ENCODE measurements around the gene ZSCAN20. TPM values are rescaled to one million over a fixed set of nuclear protein-coding genes. Genes with fewer than 3 reads are reported as not detected.

ZSCAN20 gene
- 2.1 and 2.2 TPM in 2 replicates for total RNA-seq

DNA sequence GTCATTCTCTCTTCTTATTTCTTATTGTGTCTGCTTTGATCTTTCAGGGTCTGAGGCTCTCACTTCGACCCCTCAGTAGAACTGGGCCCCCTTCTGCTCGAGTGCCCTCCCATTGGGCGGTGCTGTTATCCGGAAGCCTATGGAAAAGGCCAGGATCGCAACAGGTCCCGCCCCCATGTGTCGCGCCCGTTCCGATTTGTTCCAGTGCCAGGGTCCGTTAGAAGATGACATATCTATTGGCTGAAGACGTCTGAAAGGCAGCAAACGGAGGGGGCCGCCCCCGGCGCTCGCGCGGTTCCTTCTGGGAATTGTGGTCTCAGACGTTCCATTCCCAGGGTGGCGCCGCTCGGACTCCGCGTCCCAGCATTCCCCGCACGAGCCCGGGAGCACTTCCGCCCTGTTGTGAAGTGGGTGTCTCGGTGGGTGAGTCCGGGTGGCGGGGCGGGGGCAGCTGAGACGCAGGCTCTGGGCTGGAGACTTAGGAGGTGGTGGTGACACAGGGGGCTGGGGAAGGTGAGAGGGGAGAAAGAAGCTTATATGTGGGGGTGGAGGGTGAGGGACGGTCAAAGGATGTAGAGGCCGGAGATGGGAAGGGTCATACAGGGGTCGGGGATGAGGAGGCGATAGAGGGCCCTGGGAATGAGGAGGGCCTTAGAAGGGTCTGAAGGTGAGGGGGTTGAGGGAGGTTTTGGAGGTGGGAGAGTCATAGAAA, at the start of gene ZSCAN20:
Gene ZSCAN20 (plus strand): TSS at position 377 of the 712 bp plus-strand sequence. CDS start 6,644 bp downstream, outside the sequence.
- intact Hi-C loops (cut with micrococcal nuclease), result loop anchor here (1.0 to 5.0 kb wide), 7 partner anchors 41 to 435 kb away; partner anchors contain the start of genes AK2, PHC2 and ZNF362

DNA sequence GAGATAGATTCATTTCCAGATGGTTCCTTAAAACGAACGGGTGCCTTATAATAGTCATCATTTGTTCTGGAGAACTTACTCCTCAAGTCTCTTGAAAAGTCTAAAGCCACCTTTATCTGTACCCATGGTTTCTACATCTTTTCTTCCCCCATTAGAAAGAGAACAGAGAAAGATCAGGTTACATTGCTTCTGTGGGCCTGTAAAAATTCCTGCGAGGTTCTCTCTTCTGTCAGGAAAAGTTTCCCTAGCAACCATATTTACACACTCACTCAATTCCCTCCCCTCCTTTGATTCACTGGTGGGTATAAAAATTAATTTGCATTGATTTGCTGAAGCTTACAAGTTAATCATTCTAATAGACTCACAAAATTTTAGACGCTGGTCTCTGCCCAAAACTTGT, 48.2 kb upstream of the ZSCAN20 start:
- intact Hi-C loops (cut with micrococcal nuclease), result no loop called here

GRCh38 chr1:33424610-33425009, 47.8 kb upstream of the ZSCAN20 start:
- intact Hi-C loops (cut with micrococcal nuclease), result no loop called here

DNA sequence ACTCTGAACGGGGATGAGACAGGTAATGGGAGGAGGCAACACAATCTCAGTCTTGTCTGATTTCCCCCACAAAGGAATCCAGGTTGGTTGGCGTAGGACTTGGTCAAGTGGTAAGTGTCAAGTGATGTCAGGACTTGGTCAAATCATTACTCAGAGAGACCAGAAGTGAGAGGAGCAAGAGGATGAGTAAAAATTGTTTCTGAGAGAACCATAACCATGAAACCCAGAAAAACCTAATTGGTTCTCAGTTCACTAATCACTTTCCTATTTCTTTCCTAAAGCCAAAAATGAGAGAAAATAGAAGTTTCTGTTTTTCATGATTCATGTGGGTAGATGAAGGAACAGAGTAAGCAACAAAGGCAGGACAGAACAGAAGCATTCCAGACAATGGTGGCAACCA, 46.5 kb upstream of the ZSCAN20 start:
- intact Hi-C loops (cut with micrococcal nuclease), result no loop called here

- intact Hi-C loops (cut with micrococcal nuclease), result no loop called here
Measured at GRCh38 chr1:33426916-33427315, 45.5 kb upstream of the ZSCAN20 start.

- intact Hi-C loops (cut with micrococcal nuclease), result no loop called here
Measured at GRCh38 chr1:33428661-33429060, 43.8 kb upstream of the ZSCAN20 start.

DNA sequence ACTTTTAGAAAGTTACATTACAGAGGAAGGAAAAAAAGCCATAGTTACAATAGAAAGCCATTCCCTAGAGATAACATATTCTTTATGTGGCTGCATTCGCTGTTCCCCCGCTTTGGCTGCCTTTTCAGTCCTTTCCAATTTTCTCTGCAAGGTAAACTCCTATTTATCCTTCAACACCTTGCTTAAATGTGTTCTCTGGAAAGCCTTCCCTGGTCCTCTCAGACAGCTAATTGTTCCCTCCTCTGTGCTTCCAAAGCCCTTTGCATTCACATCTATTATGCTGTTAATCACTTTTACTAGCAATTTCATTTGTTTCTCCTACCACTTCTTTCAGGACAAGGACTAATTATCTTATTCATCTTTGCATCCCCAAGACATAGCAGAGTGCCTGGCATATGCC, 43.1 kb upstream of the ZSCAN20 start:
- intact Hi-C loops (cut with micrococcal nuclease), result no loop called here

DNA sequence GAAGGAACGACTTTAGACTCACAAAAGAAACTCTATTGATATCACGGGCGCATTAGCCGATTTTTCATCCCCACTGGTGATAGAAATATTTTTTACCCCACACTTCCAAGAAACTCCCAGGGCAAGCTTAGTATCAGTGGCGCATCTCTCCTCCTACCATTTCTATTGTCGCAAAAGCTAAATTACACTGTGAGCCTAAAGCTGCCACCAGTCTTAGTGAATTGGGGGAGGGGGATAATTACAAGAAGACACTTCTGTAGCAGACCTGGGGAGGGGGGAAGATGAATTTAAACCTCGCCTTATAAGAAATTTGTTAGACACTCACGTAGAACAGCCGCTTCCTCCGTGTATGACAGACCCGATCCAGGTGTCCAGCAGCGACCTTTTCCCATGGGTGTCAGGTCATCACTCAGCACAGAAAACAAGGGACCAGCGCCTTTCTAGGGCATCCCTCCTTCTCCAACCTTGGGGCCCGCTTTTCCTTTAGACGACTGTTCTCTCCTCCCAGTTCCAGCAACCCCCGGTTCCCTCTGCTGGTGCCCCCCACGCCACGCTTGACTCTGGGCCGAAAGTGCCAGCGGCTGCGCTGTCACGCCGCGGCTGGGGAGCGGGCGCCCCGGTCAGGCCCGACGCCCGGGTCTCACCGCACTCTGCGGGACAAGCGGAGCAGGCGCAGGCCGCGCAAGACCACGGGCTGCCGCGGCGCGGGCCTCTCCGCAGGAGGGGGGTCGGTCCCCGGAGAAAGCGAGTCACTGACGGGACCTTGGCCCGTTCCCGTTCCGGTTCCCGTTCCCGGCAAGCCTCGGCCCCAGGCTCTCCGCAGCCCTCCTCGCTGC, 42.4 kb upstream of the ZSCAN20 start:
- intact Hi-C loops (cut with micrococcal nuclease), result no loop called here

DNA sequence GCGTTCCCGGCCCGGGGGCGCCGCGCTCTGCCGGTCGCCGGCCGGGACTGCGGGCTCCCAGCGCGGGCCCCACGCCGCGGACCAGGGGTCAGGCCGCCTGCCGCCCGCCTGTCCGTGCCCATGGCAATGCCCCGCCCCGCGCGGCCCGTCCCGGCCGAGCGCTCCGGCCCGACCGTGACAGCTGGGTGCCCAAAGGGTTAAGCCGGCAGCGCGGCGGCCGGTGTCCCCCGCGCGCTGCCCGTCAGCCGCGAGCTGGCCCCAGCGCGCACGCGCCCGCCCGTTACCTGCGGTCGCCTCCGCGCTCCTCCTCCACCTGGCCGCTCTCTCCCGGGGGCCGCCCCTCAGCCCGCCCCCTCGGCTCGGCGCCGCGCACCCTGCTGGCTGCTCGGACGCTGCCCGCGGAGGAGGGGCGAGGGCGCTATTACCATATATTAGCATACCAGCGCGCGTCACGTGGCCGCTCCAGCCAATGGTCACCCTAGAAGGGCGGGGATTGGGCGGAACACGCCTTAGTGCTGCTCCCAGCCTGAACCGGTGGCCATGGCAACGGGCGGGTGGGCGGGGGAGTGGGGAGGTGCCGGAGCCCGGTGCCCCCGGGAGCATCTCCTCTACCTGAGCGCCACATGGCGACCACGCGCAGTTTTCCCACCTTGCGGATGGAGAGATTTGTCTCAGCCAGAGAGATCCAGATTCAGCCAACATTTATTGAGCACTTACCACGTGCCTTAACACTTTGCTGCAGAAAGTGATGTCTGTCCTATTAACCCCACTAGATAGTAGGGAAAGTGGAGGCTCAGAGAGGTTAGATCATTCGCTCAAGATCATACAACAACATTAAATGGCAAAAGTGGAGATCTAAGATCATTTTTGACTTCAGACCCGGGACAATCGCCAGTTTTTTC, 41.5 kb upstream of the ZSCAN20 start, which contains the start of gene PHC2:
Gene PHC2 (minus strand): TSS at position 404 of the 902 bp plus-strand sequence. CDS start 55,556 bp downstream, outside the sequence.
- intact Hi-C loops (cut with micrococcal nuclease), result loop anchor here (1.0 kb wide), 5 partner anchors 15 to 249 kb away; partner anchors contain the start of genes TRIM62 and ZSCAN20

DNA sequence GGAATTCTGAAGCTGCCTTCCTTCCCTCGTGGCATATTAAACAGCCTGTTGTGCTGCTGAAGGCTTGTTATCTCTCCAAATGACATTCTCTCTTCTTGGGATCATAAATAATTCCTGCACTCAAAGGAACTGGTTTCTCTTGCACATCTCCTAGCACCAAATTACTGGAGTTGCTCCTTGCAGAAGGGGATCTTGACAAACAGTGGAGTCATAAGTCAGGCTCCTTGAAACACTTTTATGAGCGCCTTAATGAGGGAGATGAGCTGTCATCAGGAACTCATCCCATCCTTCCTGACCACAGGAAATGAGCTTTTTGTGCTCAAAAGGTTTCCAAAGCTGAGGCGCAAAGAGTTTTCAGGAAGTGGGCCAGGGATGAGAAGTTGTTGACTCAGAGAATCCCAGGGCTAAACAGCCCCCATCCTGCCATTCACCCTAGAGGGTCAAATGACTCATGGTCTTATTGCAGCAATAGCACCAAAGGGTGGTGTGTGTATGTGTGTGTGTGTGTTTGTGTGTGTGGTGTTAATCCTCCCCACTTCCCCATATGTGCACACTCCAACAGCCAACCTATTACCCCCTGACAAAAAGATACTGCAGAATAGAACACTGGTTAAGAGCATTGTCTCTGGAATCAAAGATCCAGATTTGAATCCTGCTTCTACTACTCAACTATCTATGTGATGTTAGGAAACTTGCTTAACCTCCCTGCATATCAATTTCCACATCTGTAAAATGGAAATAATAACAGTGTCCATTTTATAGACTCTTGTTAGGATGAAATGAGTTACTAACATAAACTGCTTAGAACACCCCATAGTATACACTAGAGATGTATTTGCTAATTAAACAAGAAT, 38.7 kb upstream of the ZSCAN20 start:
- intact Hi-C loops (cut with micrococcal nuclease), result no loop called here

GRCh38 chr1:33434363-33434750, 38.1 kb upstream of the ZSCAN20 start:
- intact Hi-C loops (cut with micrococcal nuclease), result no loop called here

GRCh38 chr1:33435096-33435820, 37.2 kb upstream of the ZSCAN20 start:
- intact Hi-C loops (cut with micrococcal nuclease), result no loop called here

DNA sequence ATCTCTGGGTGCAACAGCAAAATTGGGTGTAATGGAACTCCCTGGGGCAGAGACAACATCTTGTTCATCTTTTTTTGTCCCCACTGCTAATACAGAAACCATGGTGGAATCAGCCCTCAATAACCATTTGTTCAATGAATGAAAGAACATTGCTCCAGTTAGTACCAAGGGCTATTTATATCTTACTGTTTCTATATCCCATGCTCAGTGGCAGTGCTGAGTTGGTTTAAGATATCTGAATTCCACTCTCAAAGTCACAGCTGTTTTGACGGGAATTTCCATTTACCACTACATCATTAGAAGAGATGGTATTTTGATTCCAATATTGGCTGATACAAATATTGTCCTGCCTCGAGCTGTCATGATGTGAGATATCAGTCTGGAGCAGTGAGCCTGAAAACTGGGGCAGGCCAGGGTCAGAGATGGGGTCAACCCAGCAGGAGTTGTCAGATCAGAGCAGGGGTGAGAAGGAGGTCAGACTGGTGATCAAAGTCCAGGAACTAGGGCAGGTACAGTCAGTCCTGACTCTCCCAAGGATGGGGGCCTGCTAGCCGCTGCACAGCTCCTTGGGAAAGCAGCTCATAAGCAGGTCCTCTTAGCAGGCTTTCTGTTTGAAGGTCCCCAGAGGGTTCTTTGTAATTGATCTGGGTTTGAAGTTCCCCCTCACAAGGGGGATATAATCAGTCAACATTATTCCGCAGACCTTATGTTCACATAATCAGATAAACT, 35.7 kb upstream of the ZSCAN20 start:
- intact Hi-C loops (cut with micrococcal nuclease), result no loop called here

GRCh38 chr1:33438364-33439160, 33.9 kb upstream of the ZSCAN20 start:
- intact Hi-C loops (cut with micrococcal nuclease), result no loop called here

DNA sequence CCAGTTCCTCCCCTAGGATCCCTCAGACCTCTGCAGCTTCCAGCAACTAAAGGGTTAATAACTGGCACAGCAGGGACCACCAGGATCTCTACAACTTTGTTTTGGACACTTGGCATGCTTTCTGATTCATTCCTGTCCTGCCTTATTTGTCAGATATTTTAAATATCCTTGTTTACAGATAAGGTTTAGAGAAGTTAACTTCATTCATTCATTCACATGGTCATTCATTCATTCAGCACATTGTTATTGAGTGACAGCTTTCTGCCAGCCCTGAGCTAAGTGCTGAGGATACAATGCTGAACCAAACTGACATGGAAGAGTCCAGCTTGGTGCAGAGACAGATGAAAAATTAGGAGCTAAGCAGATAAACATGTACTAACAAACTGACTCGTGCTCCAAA, 32.8 kb upstream of the ZSCAN20 start:
- intact Hi-C loops (cut with micrococcal nuclease), result no loop called here

- intact Hi-C loops (cut with micrococcal nuclease), result no loop called here
Measured at GRCh38 chr1:33441088-33441745, 31.2 kb upstream of the ZSCAN20 start.

DNA sequence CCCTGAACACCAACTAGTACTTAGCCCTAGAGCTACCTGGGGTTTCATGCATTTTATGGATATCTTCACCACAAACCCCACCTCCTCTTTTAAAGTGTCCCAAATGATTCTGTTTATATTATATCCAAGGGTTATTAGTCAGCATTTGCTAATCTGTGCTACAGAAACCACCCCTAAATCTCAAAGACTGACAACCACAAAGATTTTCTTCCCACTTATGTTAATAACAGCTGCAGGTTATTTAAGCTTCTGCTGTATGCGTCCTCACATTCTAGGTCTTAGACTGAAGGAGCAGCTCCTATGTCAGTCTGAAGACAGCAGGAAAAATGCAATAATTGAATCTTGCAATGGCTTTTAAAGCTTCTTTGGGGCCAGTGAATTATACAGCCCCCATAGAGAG, 30.3 kb upstream of the ZSCAN20 start:
- intact Hi-C loops (cut with micrococcal nuclease), result no loop called here
